Forelimb muscle (tissue), 1 donor: Measurements from ENCODE around the gene MSI2. TPM values are rescaled to one million over a fixed set of nuclear protein-coding genes. Genes with fewer than 3 reads are reported as not detected.

Experiments
- DNase-seq: peaks from one replicate; pipeline ENCODE4 v3.0.0-alpha.2; 2013; ENCODE audit warnings: low read depth
- polyA plus RNA-seq: library from polyadenylated mRNA; unstranded; fragments of 120-200 nt; gene quantifications from one replicate; pipeline ENCODE4 v1.2.1, GENCODE V29; 2013; ENCODE audit not compliant: insufficient read length

MSI2 gene
- polyA plus RNA-seq, 1 donor = 31.6 TPM

GRCh38 chr17:57708410-57708809, 452.1 kb downstream of the MSI2 start:
- no peak for DNase-seq

GRCh38 chr17:57713140-57713539, 456.8 kb downstream of the MSI2 start:
- DNase-seq = no peak

- no peak for DNase-seq
Observed at GRCh38 chr17:57714665-57715180, 458.4 kb downstream of the MSI2 start.

GRCh38 chr17:57715981-57716380, 459.7 kb downstream of the MSI2 start:
- no peak for DNase-seq

- DNase-seq = no peak
Observed at GRCh38 chr17:57718878-57719277, 462.6 kb downstream of the MSI2 start.

- no peak for DNase-seq
Observed at GRCh38 chr17:57720386-57721035, 464.2 kb downstream of the MSI2 start.

GRCh38 chr17:57721967-57722703, 465.8 kb downstream of the MSI2 start:
- no peak for DNase-seq

GRCh38 chr17:57722704-57723043, 466.4 kb downstream of the MSI2 start:
- DNase-seq = no peak

- no peak for DNase-seq
Observed at GRCh38 chr17:57723427-57724025, 467.2 kb downstream of the MSI2 start.

GRCh38 chr17:57724026-57724728, 467.9 kb downstream of the MSI2 start:
- no peak for DNase-seq

GRCh38 chr17:57724729-57725125, 468.4 kb downstream of the MSI2 start:
- DNase-seq = no peak

- DNase-seq = no peak
Observed at GRCh38 chr17:57726213-57726790, 470.0 kb downstream of the MSI2 start.

- DNase-seq = no peak
Observed at GRCh38 chr17:57726838-57727237, 470.5 kb downstream of the MSI2 start.

GRCh38 chr17:57727630-57728175, 471.4 kb downstream of the MSI2 start:
- DNase-seq = no peak

- DNase-seq = no peak
Observed at GRCh38 chr17:57730026-57730701, 473.8 kb downstream of the MSI2 start.

- no peak for DNase-seq
Observed at GRCh38 chr17:57732062-57732461, 475.7 kb downstream of the MSI2 start.

- no peak for DNase-seq
Observed at GRCh38 chr17:57733085-57733484, 476.8 kb downstream of the MSI2 start.
